Sigmoid colon (tissue), 7 donors: ENCODE results near the gene PCAT6. TPM values are rescaled to one million over a fixed set of nuclear protein-coding genes. Genes with fewer than 3 reads are reported as not detected.
A peak's percentile ranks its signal among the peaks of the same experiment; 100 is the strongest.

Experiments
- DNase-seq: peaks from one replicate; pipeline ENCODE4 v3.0.0-alpha.2; 2019
- H3K27ac ChIP-seq, 4 donors: fragments of 200-600 bp; sonication (generic); one replicate each; pipeline ENCODE4 v1.5.1; 2016 to 2019; ENCODE audit warnings: mild to moderate bottlenecking in 1 of 4
- H3K27me3 ChIP-seq, 3 donors: fragments of 200-600 bp; sonication (generic); one replicate each; pipeline ENCODE4 v1.5.1; 2019; ENCODE audit warnings: mild to moderate bottlenecking in 1 of 3
- H3K36me3 ChIP-seq, 4 donors: fragments of 200-600 bp; sonication (generic); one replicate each; pipeline ENCODE4 v1.5.1; 2016 to 2019
- H3K4me1 ChIP-seq, 4 donors: fragments of 200-600 bp; sonication (generic); one replicate each; pipeline ENCODE4 v1.5.1; 2017 to 2019
- H3K4me3 ChIP-seq, 4 donors: fragments of 200-600 bp; sonication (generic); one replicate each; pipeline ENCODE4 v1.5.1; 2017 to 2019; ENCODE audit warnings: mild to moderate bottlenecking in 2 of 4, moderate library complexity in 1 of 4
- H3K9me3 ChIP-seq, 4 donors: fragments of 200-600 bp in 3 of 4; sonication (generic) in 3 of 4; one replicate each; pipeline versions ENCODE4 v1.5.1 to v1.6.1; 2013 to 2019
- CTCF ChIP-seq, 4 experiments: fragments of 450-650 bp in 3 of 4; fragments of 200-600 bp in 1 of 4; IDR thresholded peaks; one replicate each; pipeline ENCODE4 v1.5.1; 2016 to 2019; ENCODE audit warnings: antibody characterized with exemption in 4 of 4, mild to moderate bottlenecking in 3 of 4, moderate library complexity in 2 of 4
- EP300 ChIP-seq, 4 donors: sonication (generic); formaldehyde crosslinking; IDR thresholded peaks; one replicate each; pipeline ENCODE4 v1.6.1; 2017; ENCODE audit warnings: antibody characterized with exemption in 4 of 4
- POLR2A ChIP-seq, 2 donors: fragments of 450-650 bp; IDR thresholded peaks; one replicate each; pipeline ENCODE4 v1.6.1; 2016; ENCODE audit warnings: antibody characterized with exemption in 2 of 2, mild to moderate bottlenecking in 2 of 2, moderate library complexity in 2 of 2
- POLR2AphosphoS5 ChIP-seq, 4 donors: sonication (generic); formaldehyde crosslinking; IDR thresholded peaks; one replicate each; pipeline ENCODE4 v1.6.1; 2017; ENCODE audit warnings: antibody characterized with exemption in 4 of 4
- WGBS, 2 donors: extraction: QIAGEN DNeasy Blood & Tissue Kit; methylation state at CpG; one replicate each; pipeline ENCODE4 v1.1.7; 2013; 5-methylcytosine and 5-hydroxymethylcytosine counted together
- intact Hi-C: fragments of 100-400 bp; cut with DNase I; formaldehyde crosslinking; loops from one replicate; pipeline ENCODE4 v1.15.1; 2023
- polyA plus RNA-seq, 3 donors: library from polyadenylated mRNA; stranded (reverse); fragments of 200-250 nt; gene quantifications; one replicate each; pipeline ENCODE4 v1.2.3, GENCODE V29; 2013
- total RNA-seq, 4 donors: library from RNA; depleted of rRNA; stranded (reverse); fragments of >200 nt; gene quantifications; one replicate each; pipeline ENCODE4 v1.1.0, GENCODE V29; 2016
- donor health status: healthy with polysubstance abuse.
- donor health status: Bipolar disorder and iron deficiency.
- donor health status: healthy.

The PCAT6 gene
- total and polyA plus RNA-seq, 7 donors: 1.6 to 1.7 TPM; not detected in 5

GRCh38 chr1:202852163-202852904 lies 41.6 kb downstream of the PCAT6 start:
- Histone ChIP-seq H3K27me3 (no peaks in the 10 kb centered on the region), H3K4me1 (no peaks in the 10 kb centered on the region), H3K27ac (no peak overlapping the region), H3K9me3 (no peaks in the 10 kb centered on the region), H3K36me3 (no peaks in the 10 kb centered on the region), H3K4me3 (no peak overlapping the region)
- 66 to 71% methylated on average over 15 of the region's 15 CpGs for WGBS, 2 donors
- intact Hi-C loops: no loop called here
- TF ChIP-seq CTCF (IDR thresholded peaks at IDR 0.05) (peak in 1 of 4 experiments; percentile 15), POLR2A (IDR thresholded peaks at IDR 0.05) (no peak)
- DNase-seq: no peak

- H3K27ac ChIP-seq: no peak overlapping the region
- no peaks in the 10 kb centered on the region for H3K9me3 ChIP-seq
- no peak overlapping the region for H3K4me3 ChIP-seq
- WGBS, 2 donors: 70 to 89% methylated on average over 8 of the region's 8 CpGs
- TF ChIP-seq EP300 (IDR thresholded peaks at IDR 0.05): no peak
- H3K36me3 ChIP-seq: no peaks in the 10 kb centered on the region
- intact Hi-C loops: no loop called here
- no peak for DNase-seq
- H3K4me1 ChIP-seq: no peaks in the 10 kb centered on the region
- H3K27me3 ChIP-seq: no peaks in the 10 kb centered on the region
Measured at GRCh38 chr1:202854787-202855186, 44.0 kb downstream of the PCAT6 start.

- Histone ChIP-seq H3K9me3 (no peaks in the 10 kb centered on the region), H3K36me3 (no peaks in the 10 kb centered on the region), H3K27me3 (no peaks in the 10 kb centered on the region), H3K4me3 (no peak overlapping the region), H3K4me1 (peaks cover 0 to 7% (median 6%) of the 10 kb centered on the region in 4 donors), H3K27ac (no peak overlapping the region)
- TF ChIP-seq POLR2AphosphoS5 (IDR thresholded peaks at IDR 0.05): no peak
- TF ChIP-seq EP300 (IDR thresholded peaks at IDR 0.05): no peak
- TF ChIP-seq POLR2A (IDR thresholded peaks at IDR 0.05): no peak
- TF ChIP-seq CTCF (IDR thresholded peaks at IDR 0.05): no peak
- no peak for DNase-seq
- WGBS, 2 donors: 96 to 97% methylated on average over 2 of the region's 2 CpGs
- intact Hi-C loops: no loop called here
Measured at GRCh38 chr1:202856014-202856413, 45.3 kb downstream of the PCAT6 start.

- 13 to 55% methylated on average over 4 of the region's 4 CpGs for WGBS, 2 donors
- no peak overlapping the region for H3K4me3 ChIP-seq
- no peaks in the 10 kb centered on the region for H3K9me3 ChIP-seq
- no peaks in the 10 kb centered on the region for H3K27me3 ChIP-seq
- no peak overlapping the region for H3K27ac ChIP-seq
- TF ChIP-seq POLR2A (IDR thresholded peaks at IDR 0.05) (no peak), CTCF (IDR thresholded peaks at IDR 0.05) (no peak)
- no peak for DNase-seq
- H3K4me1 ChIP-seq: peaks cover 0 to 13% (median 13%) of the 10 kb centered on the region in 4 donors
- H3K36me3 ChIP-seq: no peaks in the 10 kb centered on the region
- intact Hi-C loops: no loop called here
Measured at GRCh38 chr1:202857136-202857610, 46.4 kb downstream of the PCAT6 start.

DNA sequence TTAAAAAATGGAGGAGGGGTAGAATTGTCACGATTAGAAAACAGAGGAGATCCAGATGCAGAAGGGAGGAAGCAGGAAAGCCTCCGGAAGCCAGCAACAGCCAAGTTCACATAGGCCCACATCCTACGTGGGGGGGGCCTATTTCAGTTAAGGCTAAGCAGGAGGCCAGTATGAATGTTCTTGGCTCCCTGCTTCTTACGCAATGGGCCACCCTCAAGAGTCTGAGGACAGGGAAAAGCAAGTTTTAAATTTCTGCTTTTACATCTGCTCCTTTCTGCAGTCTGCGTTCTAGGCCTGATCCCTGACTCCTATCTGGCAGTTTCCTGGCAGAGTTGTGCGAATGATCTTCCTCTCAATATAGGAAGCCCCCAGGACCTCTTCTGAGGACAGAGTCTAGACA lies 47.6 kb downstream of the PCAT6 start:
- peak overlapping the region in 3 of 4 donors; percentile 55 to 70 (median 67) for H3K27ac ChIP-seq
- DNase-seq: peak; percentile 93
- intact Hi-C loops: no loop called here
- no peaks in the 10 kb centered on the region for H3K9me3 ChIP-seq
- H3K4me1 ChIP-seq: peaks cover 0 to 13% (median 13%) of the 10 kb centered on the region in 4 donors
- no peaks in the 10 kb centered on the region for H3K36me3 ChIP-seq
- no peaks in the 10 kb centered on the region for H3K27me3 ChIP-seq
- TF ChIP-seq POLR2AphosphoS5 (IDR thresholded peaks at IDR 0.05): peak; percentile 21 to 53 (median 43)
- no peak for TF ChIP-seq CTCF (IDR thresholded peaks at IDR 0.05)
- TF ChIP-seq POLR2A (IDR thresholded peaks at IDR 0.05): no peak
- WGBS, 2 donors: 63 to 83% methylated on average over 6 of the region's 6 CpGs
- no peak overlapping the region for H3K4me3 ChIP-seq
